HG03521 (cell line): ENCODE measurements around the gene PRAME.
"Not testable (repeated sequence)": the region's sequence is repeated elsewhere in the genome, so short reads cannot be mapped to it uniquely, and the experiment has no call there.

ENCODE experiments used
- ATAC-seq: cut with Tn5 transposase; IDR thresholded peaks from one replicate; pipeline ENCODE4 v1.9.1; 2021; ENCODE audit warnings: mild to moderate bottlenecking, moderate library complexity; ENCODE audit not compliant: unreplicated experiment

The PRAME gene

GRCh38 chr22:22553141-22553540 is 5.9 kb downstream of the PRAME start:
- no peak for ATAC-seq

GRCh38 chr22:22552630-22553029 is 6.4 kb downstream of the PRAME start:
- no peak for ATAC-seq

DNA sequence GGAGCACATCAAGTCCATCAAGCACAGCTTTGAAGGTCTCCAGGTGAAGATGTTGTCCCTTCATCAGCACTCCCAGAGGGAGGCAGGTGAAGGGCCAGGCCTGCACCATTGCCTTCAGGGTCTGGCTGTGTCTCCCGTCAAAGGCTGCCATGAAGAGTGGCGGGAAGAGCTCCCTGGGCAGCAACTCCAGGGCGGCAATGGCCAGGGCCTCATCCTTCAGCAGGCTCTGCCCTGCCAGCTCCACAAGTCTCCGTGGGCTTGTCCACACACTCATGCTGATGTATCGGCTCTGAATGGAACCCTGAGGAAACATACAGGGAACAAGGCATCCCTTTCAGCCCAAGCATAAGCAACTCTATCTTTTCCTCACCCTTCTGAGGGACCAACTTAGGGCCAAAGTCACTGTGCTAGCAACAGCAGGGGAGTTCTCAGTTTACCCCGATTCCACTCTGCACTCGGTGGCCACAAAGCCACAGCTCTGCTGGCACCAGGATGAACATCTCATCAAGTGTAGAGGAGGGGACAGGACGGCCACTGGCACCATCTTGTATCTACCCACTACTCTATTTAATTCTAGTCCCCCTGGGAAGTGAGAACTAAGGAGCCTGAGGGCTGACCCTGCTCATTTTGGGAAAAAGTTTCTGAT is 8.2 kb downstream of the PRAME start:
- ATAC-seq: no peak

- ATAC-seq: no peak
Observed at GRCh38 chr22:22548910-22549309, 10.2 kb downstream of the PRAME start.

DNA sequence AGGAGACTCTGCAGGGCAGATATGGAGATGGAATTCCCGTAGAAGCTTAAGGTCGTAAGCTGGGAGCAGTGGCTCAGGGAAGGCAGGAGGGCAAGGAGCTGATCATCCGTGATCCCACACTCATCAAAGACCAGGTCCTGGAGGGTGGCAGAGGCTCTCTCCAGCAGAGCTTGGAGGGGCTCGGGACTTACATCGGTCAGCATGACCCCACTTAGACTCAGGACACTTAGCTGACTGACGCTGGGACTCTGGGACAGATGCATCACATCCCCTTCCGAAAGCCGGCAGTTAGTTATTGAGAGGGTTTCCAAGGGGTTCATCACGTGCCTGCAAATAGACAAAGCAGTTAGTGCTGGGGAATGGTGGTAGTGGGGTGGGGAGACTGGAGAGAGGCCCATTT is 10.7 kb downstream of the PRAME start:
- ATAC-seq: no peak

DNA sequence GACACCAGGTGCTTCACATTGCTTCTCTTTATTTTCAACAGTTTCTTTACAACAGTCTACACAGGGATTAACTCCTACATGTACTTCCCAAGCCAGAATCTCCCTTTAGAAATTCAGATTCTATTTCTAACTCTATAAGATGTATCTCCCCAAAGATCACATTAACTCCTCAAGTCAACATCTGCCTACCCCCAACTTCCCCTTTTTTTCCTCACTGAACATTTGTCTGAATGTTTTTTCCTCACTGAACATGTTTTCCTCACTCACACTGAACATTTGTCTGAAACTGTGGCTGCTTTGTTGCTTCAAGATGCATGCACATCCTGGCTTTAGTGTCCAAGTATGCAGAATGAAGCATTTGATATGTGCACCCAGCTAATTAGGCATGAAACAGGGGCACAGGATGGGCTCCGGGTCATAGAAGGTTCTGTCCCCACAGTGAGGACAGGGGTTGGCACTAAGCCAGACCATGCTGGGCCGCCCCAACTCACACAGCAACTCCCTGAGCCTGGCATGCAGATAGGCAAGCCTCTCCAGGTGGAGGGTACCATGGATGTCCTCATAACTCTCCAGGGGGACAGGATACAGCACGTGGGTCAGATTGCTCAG is 11.3 kb downstream of the PRAME start:
- ATAC-seq: no peak

DNA sequence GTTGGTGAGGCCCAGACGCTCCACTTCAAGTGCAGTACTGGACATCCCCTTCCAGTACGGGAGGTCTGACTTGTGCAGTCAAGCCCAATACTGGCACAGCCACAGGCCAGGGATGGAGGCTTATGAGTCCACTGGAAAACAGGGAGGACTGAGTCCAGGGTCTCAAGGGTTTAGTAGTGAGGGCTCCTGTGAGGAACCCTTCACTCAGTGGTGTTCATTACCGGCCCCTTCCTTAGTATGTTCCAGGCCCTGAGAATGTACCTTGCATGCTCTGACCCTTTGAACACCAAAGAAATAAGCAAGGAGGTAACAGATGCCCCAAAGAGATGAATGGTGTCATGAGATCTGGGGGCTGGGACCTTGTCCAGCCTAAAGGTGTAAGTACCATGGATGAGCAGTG is 11.8 kb downstream of the PRAME start:
- no peak for ATAC-seq

DNA sequence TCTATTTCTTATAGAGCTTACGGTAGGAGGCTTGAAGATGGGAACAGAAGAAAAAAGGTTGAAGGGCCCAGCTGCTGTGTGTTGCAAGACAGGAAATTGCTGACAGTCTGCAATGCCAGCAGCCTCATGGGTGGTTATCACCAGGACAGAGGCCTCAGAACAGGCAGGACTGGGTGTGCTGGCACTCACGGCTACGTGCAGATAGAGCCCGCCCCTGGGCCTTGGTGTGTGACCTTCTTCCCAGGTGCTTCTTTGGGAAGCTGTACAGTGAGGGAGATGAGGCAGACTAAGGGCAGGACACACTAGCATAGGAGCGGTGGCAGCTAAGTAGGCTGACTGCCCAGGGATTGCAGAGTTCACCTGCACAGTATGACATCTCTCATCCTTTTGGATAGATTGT is 12.6 kb downstream of the PRAME start:
- no peak for ATAC-seq

GRCh38 chr22:22545084-22545483 is 14.0 kb downstream of the PRAME start:
- ATAC-seq: no peak

DNA sequence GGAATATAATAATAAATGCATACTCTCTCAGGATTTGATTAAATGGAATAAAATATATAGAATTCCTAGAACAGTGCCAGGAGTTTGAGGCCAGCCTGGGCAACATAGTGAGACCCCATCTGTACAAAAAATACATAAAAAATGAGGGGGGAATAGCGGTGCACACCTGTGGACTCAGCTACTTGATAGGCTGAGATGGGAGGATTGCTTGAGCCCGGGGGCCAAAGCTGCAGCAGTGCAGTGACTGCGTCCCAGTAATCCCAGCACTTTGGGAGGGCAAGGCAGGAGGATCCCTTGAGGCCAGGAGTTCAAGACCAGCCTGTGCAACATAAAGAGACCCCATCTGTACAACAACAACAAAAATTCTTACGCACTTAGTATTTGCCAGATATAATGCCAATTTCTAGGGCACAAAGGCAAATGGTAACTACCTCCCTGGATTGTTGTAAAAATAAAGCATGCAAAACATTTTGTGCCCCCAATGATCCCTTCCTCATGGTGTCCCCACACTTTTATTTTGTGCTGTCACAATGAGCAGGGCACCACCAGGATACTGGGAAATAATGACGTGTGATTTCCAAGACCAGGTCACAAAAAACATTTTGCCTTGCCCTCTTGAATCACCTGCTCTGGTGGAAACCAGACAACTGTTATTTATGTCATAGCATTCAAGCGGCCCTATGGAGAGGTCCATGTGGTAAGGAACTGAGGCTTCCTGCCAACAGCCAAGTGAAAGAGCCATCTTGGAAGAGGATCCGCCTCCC is 20.7 kb downstream of the PRAME start:
- no peak for ATAC-seq

GRCh38 chr22:22536916-22537315 is 22.1 kb downstream of the PRAME start:
- no peak for ATAC-seq

DNA sequence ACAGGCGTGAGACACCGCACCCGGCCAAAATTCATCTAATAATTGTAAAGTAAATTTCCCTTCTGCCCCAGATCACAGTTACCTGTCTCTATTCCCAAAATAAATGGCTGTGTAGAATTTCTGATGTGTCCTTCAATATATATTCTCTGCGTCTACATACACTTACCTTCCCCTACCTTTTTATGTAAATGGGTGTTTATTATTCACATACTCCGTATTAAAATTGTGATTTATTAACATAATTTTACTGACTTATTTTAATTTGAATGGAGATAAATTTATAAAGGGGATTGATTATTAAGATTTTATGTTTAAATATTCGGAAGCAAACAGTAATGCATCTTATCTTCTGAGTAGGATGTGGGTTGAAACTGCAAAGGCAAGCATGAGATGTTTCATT is 22.6 kb downstream of the PRAME start:
- no peak for ATAC-seq

GRCh38 chr22:22535662-22536061 is 23.4 kb downstream of the PRAME start:
- no peak for ATAC-seq

- no peak for ATAC-seq
Observed at GRCh38 chr22:22534604-22535415, 24.3 kb downstream of the PRAME start.

DNA sequence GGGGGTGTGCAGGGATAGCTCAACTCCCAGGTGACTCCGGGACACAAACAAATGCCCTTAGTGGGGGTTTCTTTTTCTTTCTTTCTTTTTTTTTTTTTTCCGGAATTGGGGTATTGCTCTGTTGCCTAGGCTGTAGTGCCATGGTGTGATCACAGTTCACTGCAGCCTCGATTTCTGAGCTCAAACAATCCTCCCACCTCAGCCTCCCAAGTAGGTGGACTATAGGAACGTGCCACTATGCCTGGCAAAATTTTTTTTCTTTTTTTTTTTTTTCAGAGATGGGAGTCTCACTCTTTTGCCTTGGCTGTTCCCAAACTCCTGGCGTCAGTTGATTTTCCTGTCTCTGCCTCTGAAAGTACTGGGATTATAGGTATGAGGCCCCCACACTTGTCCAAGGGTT is 25.2 kb downstream of the PRAME start:
- ATAC-seq: no peak

GRCh38 chr22:22533417-22533816 is 25.6 kb downstream of the PRAME start:
- no peak for ATAC-seq

- not testable (repeated sequence) for ATAC-seq
Observed at GRCh38 chr22:22532547-22533071, 26.5 kb downstream of the PRAME start.

DNA sequence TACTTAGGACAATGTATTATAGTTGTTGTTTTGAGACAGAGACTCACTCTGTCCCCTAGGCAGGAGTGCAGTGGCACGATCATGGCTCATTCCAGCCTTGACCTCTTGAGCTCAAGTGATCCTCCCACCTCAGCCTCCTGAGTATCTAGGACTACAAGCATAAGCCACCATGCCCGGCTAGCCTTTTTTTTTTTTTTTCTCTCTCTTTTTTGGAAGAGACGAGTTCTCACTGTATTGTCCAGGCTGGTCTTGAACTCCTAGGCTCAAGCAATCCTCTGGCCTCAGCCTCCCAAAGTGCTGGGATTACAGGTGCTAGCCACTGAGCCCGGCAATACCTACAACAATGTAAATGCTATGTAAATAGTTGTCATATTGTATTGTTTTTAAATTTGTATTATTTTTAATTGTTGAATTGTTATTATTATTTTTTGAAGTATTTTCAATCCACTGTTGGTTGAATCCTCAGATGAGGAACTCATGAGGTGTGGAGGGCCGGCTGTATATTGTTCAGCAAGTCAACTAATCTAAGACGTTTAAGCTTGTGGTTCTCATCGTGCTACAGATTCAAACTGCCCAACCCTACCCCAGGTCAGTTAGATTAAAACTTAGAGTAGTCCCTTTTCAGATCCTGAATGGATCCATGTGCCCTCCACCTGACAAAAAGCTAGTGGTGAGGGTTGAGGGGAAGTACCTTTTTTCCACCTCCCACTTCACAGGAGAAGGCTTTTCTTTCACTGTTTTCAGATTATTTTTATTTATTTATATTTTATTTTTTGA is 27.1 kb downstream of the PRAME start:
- no peak for ATAC-seq

GRCh38 chr22:22528780-22529179 is 30.3 kb downstream of the PRAME start:
- ATAC-seq: no peak

DNA sequence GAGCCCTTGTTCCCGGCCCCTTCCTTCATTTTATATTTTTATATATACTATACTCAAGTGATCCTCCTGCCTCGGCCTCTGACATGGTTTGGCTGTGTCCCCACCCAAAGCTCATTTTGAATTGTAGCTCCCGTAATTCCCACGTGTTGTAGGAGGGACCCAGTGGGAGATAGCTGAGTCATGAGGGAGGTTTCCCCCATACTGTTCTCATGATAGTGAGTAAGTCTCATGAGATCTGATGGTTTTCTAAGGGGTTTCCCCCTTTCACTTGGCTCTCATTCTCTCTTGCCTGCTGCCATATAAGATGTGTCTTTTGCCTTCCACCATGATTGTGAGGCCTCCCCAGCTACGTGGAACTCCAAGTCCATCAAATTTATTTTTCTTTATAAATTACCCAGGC is 31.8 kb downstream of the PRAME start:
- no peak for ATAC-seq
